Skeletal muscle tissue (tissue), 4 donors: ENCODE measurements around the gene CDC27. TPM values are rescaled to one million over a fixed set of nuclear protein-coding genes. Genes with fewer than 3 reads are reported as not detected.
"Not testable (repeated sequence)": the region's sequence is repeated elsewhere in the genome, so short reads cannot be mapped to it uniquely, and the experiment has no call there.

Experiments used
- H3K27ac ChIP-seq: one replicate; pipeline ENCODE4 v1.7.0; 2013; ENCODE audit warnings: mild to moderate bottlenecking, low read depth, low read length, inconsistent platforms
- H3K27me3 ChIP-seq, 3 donors: one replicate each; pipeline ENCODE4 v1.7.0; 2013; ENCODE audit warnings: low read length in 3 of 3; ENCODE audit not compliant: control insufficient read depth in 3 of 3, insufficient read depth in 3 of 3
- H3K36me3 ChIP-seq, 3 donors: one replicate each; pipeline ENCODE4 v1.7.0; 2013; ENCODE audit warnings: low read length in 3 of 3; ENCODE audit not compliant: control insufficient read depth in 3 of 3, insufficient read depth in 3 of 3
- H3K4me1 ChIP-seq, 3 donors: one replicate each; pipeline ENCODE4 v1.7.0; 2013; ENCODE audit warnings: low read length in 3 of 3, mild to moderate bottlenecking in 3 of 3; ENCODE audit not compliant: control insufficient read depth in 3 of 3, insufficient read depth in 3 of 3
- H3K4me3 ChIP-seq, 3 donors: one replicate each; pipeline ENCODE4 v1.7.0; 2013; ENCODE audit warnings: low read length in 3 of 3
- H3K9ac ChIP-seq, 3 donors: one replicate each; pipeline ENCODE4 v1.7.0; 2013; ENCODE audit warnings: low read length in 3 of 3, mild to moderate bottlenecking in 3 of 3, moderate library complexity in 2 of 3, low read depth in 1 of 3
- H3K9me3 ChIP-seq, 3 donors: one replicate each; pipeline ENCODE4 v1.7.0; 2013; ENCODE audit warnings: low read length in 3 of 3; ENCODE audit not compliant: control insufficient read depth in 3 of 3
- total RNA-seq: library from RNA; depleted of rRNA; stranded (reverse); fragments of >200 nt; gene quantifications from one replicate; pipeline ENCODE4 v1.2.3, GENCODE V29; 2014
- donor health status: Osteomylitis.

CDC27 gene
- total RNA-seq, 1 donor from 2014 or later, result 71.0 TPM

DNA sequence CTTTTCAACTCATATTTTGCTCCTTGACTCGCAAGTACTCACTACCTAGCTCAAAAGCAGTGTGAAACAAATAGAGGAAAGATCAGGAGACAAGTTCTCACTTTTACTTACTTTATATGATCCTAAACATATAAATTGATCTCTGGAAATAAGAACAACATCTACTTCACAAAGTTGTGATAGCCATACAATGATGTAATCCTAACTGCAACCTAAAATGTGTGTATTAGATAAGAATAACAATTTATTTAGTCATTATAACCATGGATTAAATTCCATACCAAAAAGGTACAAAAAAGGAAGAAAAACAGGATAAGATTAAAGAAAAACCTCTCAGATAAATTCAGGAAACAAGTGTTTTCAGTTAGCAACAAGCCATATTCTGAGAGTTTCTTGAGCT, 103.4 kb downstream of the CDC27 start:
- no peak overlapping the region for H3K27ac ChIP-seq
- no peaks in the 10 kb centered on the region for H3K9me3 ChIP-seq
- H3K4me1 ChIP-seq, result peaks cover 0 to under 1% (median 0%) of the 10 kb centered on the region in 3 donors
- H3K36me3 ChIP-seq, result peaks cover 0 to under 1% (median 0%) of the 10 kb centered on the region in 3 donors
- H3K27me3 ChIP-seq, result no peaks in the 10 kb centered on the region
- H3K9ac ChIP-seq, result no peak overlapping the region
- H3K4me3 ChIP-seq, result no peak overlapping the region

DNA sequence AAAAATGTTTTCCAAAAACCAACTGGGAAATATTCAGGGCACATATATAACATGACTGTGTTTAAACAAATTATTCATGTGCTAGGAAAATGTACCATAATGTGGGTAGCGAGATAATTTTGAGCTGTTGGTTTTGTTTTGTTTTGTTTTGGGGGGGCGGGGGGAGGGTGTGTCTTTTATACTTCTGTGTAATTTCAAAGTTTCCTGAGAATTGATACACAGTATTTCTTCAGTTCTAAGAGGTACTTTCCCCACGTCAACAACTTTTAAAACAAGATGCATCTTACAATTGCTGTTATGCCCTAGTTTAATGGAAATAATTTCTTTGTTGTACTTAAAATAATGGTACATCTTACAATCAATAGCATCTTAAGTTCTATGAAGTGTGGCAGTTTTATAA, 110.3 kb downstream of the CDC27 start:
- H3K9ac ChIP-seq, result no peak overlapping the region
- peaks cover 0 to 5% (median 0%) of the 10 kb centered on the region in 3 donors for H3K36me3 ChIP-seq
- H3K4me3 ChIP-seq, result no peak overlapping the region
- peaks cover under 1 to 9% (median 6%) of the 10 kb centered on the region in 3 donors for H3K4me1 ChIP-seq
- no peaks in the 10 kb centered on the region for H3K9me3 ChIP-seq
- H3K27me3 ChIP-seq, result no peaks in the 10 kb centered on the region
- H3K27ac ChIP-seq, result no peak overlapping the region

DNA sequence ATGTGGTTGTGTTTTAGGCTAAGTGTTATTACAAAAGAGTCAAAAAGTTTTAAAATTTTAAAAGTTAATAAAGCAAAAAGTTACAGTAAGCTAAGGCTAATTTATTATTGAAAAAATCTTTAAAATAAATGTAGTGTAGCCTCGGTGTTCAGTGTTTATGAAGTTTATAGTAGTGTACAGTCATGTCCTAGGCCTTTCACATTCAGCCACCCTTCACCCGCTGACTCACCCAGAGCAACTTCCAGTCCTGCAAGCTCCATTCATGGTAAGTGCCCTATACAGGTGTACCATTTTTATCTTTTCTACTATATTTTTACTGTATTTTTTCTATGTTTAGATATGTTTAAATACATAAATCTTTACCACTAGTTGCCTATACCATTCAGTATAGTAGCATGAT, 111.5 kb downstream of the CDC27 start:
- peaks cover 0 to 5% (median 0%) of the 10 kb centered on the region in 3 donors for H3K36me3 ChIP-seq
- no peak overlapping the region for H3K4me3 ChIP-seq
- H3K9ac ChIP-seq, result no peak overlapping the region
- H3K27me3 ChIP-seq, result no peaks in the 10 kb centered on the region
- no peaks in the 10 kb centered on the region for H3K9me3 ChIP-seq
- no peak overlapping the region for H3K27ac ChIP-seq
- peaks cover 3 to 11% (median 8%) of the 10 kb centered on the region in 3 donors for H3K4me1 ChIP-seq

DNA sequence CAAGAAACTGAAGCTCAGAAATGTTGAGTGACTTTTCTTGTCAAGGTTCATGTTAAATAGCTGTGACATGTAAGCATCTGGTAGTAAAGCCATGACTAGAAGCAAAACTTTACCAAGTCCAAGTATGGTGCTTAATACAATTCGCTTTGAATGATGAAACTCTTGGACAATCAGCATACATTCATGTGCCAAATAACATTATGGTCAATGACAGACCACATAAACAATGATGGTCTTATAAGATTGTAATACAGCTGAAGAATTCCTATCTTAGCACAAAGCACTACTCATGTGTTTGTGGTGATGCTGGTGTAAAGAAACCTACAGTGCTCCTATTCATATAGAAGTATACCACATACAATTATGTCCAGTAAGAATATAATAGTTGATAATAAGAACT, 112.9 kb downstream of the CDC27 start:
- Histone ChIP-seq H3K27ac (no peak overlapping the region), H3K27me3 (no peaks in the 10 kb centered on the region), H3K9me3 (no peaks in the 10 kb centered on the region), H3K9ac (no peak overlapping the region), H3K36me3 (peaks cover 0 to 5% (median 0%) of the 10 kb centered on the region in 3 donors), H3K4me1 (peaks cover 4 to 11% (median 8%) of the 10 kb centered on the region in 3 donors), H3K4me3 (no peak overlapping the region)

DNA sequence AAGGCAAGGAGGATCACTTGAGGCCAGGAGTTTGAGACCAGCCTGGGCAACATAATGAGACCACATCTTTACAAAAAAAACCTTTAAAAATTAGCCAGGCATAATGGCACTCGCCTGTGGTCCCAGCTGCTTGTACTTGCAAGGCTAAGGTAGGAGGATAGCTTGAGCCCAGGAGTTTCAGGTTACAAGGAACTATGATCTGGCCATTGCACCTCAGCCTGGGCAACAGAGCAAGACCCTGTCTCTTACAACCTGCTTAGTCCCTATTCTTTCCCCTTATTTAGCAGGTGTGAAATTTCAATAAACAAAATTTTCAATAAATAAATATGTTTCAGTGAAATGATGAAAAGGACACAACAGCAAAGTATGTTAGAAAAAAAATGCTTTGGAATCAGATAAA, 114.7 kb downstream of the CDC27 start:
- H3K4me1 ChIP-seq, result peaks cover 7 to 12% (median 8%) of the 10 kb centered on the region in 3 donors
- H3K9ac ChIP-seq, H3K36me3 ChIP-seq, H3K27ac ChIP-seq, H3K4me3 ChIP-seq, H3K27me3 ChIP-seq, H3K9me3 ChIP-seq: not testable (repeated sequence)

DNA sequence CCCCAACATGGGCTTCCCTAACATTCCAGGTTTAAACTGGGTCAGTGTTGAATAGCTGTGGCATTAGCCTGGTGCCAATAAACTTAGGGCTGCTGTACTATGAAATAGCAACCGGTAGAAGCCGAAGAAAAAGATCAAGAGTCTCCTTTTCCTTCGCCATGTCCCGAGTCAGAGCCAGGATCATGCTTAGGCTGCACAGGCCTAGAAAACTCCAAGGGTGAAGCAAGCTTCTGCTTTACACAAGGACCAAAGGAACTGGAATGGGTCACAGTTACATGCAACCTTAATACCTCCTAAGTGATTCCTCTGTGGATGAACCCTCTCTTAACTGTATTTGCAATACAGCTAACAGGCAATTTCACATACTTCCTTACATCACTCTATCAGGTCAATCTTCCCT, 115.5 kb downstream of the CDC27 start:
- H3K4me3 ChIP-seq, H3K9me3 ChIP-seq, H3K27me3 ChIP-seq, H3K36me3 ChIP-seq, H3K27ac ChIP-seq, H3K9ac ChIP-seq: not testable (repeated sequence)
- peaks cover 8 to 15% (median 11%) of the 10 kb centered on the region in 3 donors for H3K4me1 ChIP-seq

DNA sequence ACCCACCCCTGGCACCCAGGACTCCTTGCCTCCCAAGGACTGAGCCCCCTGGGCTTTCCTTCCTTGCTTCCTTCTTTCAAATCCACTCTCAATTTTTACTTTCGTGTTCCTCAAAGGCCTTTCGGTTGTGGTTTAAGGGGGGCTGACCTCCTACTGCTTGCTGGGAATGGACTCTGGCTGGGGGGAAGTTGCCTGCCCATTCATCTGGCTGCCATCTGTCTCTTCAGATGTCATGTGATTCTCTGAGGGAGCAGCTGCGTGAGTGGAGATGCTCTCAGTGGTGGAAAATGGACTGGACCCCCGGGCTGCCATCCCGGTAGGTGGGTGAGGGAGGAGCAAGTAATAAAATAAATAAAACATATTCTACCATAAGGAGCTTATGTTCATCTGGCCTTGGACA, 116.2 kb downstream of the CDC27 start:
- Histone ChIP-seq H3K4me3 (no peak overlapping the region), H3K27ac (no peak overlapping the region), H3K4me1 (peaks cover 8 to 15% (median 13%) of the 10 kb centered on the region in 3 donors), H3K36me3 (no peaks in the 10 kb centered on the region), H3K9ac (no peak overlapping the region), H3K9me3 (no peaks in the 10 kb centered on the region), H3K27me3 (no peaks in the 10 kb centered on the region)

DNA sequence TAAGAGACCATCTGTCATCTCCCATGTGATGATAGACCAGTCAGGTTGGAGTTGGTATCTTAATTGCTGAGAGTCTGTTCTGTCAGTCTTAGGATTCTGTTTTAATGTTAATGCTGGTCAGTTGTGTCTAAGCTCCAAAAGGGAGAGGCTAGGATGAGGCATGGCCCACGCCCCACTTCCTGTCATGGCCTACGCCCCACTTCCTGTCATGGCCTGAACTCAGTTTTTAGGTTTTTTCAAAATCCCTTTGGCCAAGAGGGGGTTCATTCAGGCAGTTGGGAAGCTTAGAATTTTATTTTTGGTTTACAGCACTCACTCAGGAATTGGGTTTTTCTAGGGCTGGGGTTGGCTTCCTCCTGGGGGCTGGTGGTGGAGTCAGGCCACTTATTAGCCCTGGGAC, 117.9 kb downstream of the CDC27 start:
- peaks cover 11 to 18% (median 15%) of the 10 kb centered on the region in 3 donors for H3K4me1 ChIP-seq
- H3K27me3 ChIP-seq, H3K27ac ChIP-seq, H3K9ac ChIP-seq, H3K36me3 ChIP-seq, H3K4me3 ChIP-seq, H3K9me3 ChIP-seq: not testable (repeated sequence)

DNA sequence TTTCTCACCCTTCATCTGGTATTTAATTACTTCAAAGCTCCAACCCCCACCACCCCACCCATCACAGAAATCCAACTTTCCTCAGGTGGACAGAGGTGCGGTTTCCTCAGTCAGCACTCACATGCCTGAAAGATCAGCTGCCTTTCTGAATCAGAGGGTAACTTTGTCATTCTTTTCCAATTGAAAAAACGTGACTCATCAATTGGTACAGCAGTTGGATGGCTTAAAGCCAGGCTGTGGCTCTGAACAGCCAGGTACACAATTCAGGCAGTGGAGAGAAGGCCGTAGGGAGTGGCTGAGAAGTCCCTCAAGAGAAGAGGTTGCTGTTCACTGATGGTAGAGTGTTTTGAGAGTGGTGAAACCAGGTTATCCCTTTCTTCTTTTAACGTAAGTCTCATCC, 118.8 kb downstream of the CDC27 start:
- not testable (repeated sequence) for H3K27ac ChIP-seq

More for the DNA sequence above, 118.8 kb downstream of the CDC27 start:
- not testable (repeated sequence) for H3K4me3 ChIP-seq, H3K27me3 ChIP-seq, H3K9ac ChIP-seq, H3K9me3 ChIP-seq, H3K36me3 ChIP-seq
- H3K4me1 ChIP-seq, result peaks cover 11 to 20% (median 15%) of the 10 kb centered on the region in 3 donors
